GM12872 (cell line): Measurements from ENCODE around the gene ST8SIA5.

Experiments used
- CTCF ChIP-seq: IDR thresholded peaks from 3 replicates; pipeline ENCODE4 v1.5.1; 2011; ENCODE audit warnings: low read depth, mild to moderate bottlenecking, low read length, moderate library complexity; ENCODE audit not compliant: insufficient read depth

The ST8SIA5 gene

GRCh38 chr18:46696268-46696667, 60.6 kb downstream of the ST8SIA5 start:
- TF ChIP-seq CTCF = no peak

GRCh38 chr18:46693996-46694395, 62.9 kb downstream of the ST8SIA5 start:
- TF ChIP-seq CTCF = no peak

GRCh38 chr18:46688853-46689525, 67.9 kb downstream of the ST8SIA5 start:
- no peak for TF ChIP-seq CTCF

- no peak for TF ChIP-seq CTCF
Measured at GRCh38 chr18:46686186-46686585, 70.7 kb downstream of the ST8SIA5 start.

GRCh38 chr18:46683252-46683651, 73.6 kb downstream of the ST8SIA5 start:
- TF ChIP-seq CTCF = no peak

- no peak for TF ChIP-seq CTCF
Measured at GRCh38 chr18:46680784-46681695, 75.8 kb downstream of the ST8SIA5 start.

- TF ChIP-seq CTCF = no peak
Measured at GRCh38 chr18:46679846-46680598, 76.8 kb downstream of the ST8SIA5 start.
